ENCODE results near the gene ALK.
A peak's percentile ranks its signal among the peaks of the same experiment; 100 is the strongest.

ALK gene

GRCh38 chr2:29376541-29376940 is 544.8 kb downstream of the ALK start:
- peak in 9 of 58 donors; percentile 3 to 37 (median 8) for DNase-seq

GRCh38 chr2:29375843-29376242 is 545.5 kb downstream of the ALK start:
- no peak for DNase-seq

GRCh38 chr2:29374823-29375222 is 546.6 kb downstream of the ALK start:
- no peak for DNase-seq

- no peak for DNase-seq
Measured at GRCh38 chr2:29373870-29374269, 547.5 kb downstream of the ALK start.

GRCh38 chr2:29372185-29372584 is 549.2 kb downstream of the ALK start:
- DNase-seq: no peak

- no peak for DNase-seq
Measured at GRCh38 chr2:29370581-29371125, 550.7 kb downstream of the ALK start.

GRCh38 chr2:29370173-29370572 is 551.2 kb downstream of the ALK start:
- DNase-seq: no peak

GRCh38 chr2:29368659-29369040 is 552.7 kb downstream of the ALK start:
- DNase-seq: no peak

- DNase-seq: no peak
Measured at GRCh38 chr2:29367986-29368658, 553.3 kb downstream of the ALK start.

- no peak for DNase-seq
Measured at GRCh38 chr2:29363111-29363510, 558.3 kb downstream of the ALK start.

GRCh38 chr2:29361231-29361630 is 560.2 kb downstream of the ALK start:
- no peak for DNase-seq

- peak in 4 of 58 donors; percentile 1 to 16 (median 2) for DNase-seq
Measured at GRCh38 chr2:29360016-29360784, 561.2 kb downstream of the ALK start.

- DNase-seq: no peak
Measured at GRCh38 chr2:29353403-29353991, 567.9 kb downstream of the ALK start.

GRCh38 chr2:29351916-29352591 is 569.3 kb downstream of the ALK start:
- no peak for DNase-seq

- no peak for DNase-seq
Measured at GRCh38 chr2:29351248-29351647, 570.1 kb downstream of the ALK start.

- DNase-seq: no peak
Measured at GRCh38 chr2:29349316-29350030, 571.9 kb downstream of the ALK start.

- DNase-seq: no peak
Measured at GRCh38 chr2:29347774-29348461, 573.5 kb downstream of the ALK start.

GRCh38 chr2:29345236-29345635 is 576.1 kb downstream of the ALK start:
- no peak for DNase-seq

- no peak for DNase-seq
Measured at GRCh38 chr2:29343830-29344229, 577.6 kb downstream of the ALK start.
